Esophagus muscularis mucosa (tissue), 4 donors: ENCODE measurements around the gene RNF220. TPM values are rescaled to one million over a fixed set of nuclear protein-coding genes. Genes with fewer than 3 reads are reported as not detected.

ENCODE experiments used
- DNase-seq: peaks from one replicate; pipeline ENCODE4 v3.0.0-alpha.2; 2017; ENCODE audit errors: extremely low spot score
- H3K27ac ChIP-seq, 4 donors: fragments of 200-600 bp; sonication (generic); replicated peaks in 1 of 4; 1 replicate in 3 of 4; 2 replicates in 1 of 4; pipeline ENCODE4 v1.5.1; 2016 to 2019; ENCODE audit warnings: mild to moderate bottlenecking in 1 of 4
- H3K27me3 ChIP-seq, 4 donors: fragments of 200-600 bp; sonication (generic); one replicate each; pipeline versions ENCODE4 v1.5.1 to v1.6.0; 2016 to 2019
- H3K36me3 ChIP-seq, 4 donors: fragments of 200-600 bp; sonication (generic); one replicate each; pipeline ENCODE4 v1.5.1; 2016 to 2019
- H3K4me1 ChIP-seq, 4 donors: fragments of 200-600 bp; sonication (generic); one replicate each; pipeline ENCODE4 v1.5.1; 2016 to 2019
- H3K4me3 ChIP-seq, 4 donors: fragments of 200-600 bp; sonication (generic); 1 replicate in 2 of 4; 2 replicates in 2 of 4; pipeline ENCODE4 v1.5.1; 2016 to 2019; ENCODE audit warnings: mild to moderate bottlenecking in 4 of 4, moderate library complexity in 1 of 4
- H3K9me3 ChIP-seq, 4 donors: fragments of 200-600 bp; sonication (generic); 1 replicate in 3 of 4; 2 replicates in 1 of 4; pipeline ENCODE4 v1.5.1; 2016 to 2019
- CTCF ChIP-seq, 3 experiments: fragments of 200-600 bp in 2 of 3; fragments of 450-650 bp in 1 of 3; sonication (generic) in 2 of 3; IDR thresholded peaks; one replicate each; pipeline ENCODE4 v1.5.1; 2017 to 2019; ENCODE audit warnings: antibody characterized with exemption in 3 of 3, mild to moderate bottlenecking in 2 of 3, moderate library complexity in 1 of 3
- EP300 ChIP-seq: sonication (generic); formaldehyde crosslinking; IDR thresholded peaks from one replicate; pipeline ENCODE4 v1.6.1; 2017; ENCODE audit warnings: antibody characterized with exemption
- POLR2A ChIP-seq: fragments of 450-650 bp; IDR thresholded peaks from one replicate; pipeline ENCODE4 v1.6.1; 2017; ENCODE audit warnings: antibody characterized with exemption, moderate library complexity, mild to moderate bottlenecking, low read depth
- POLR2AphosphoS5 ChIP-seq, 2 donors: sonication (generic); formaldehyde crosslinking; IDR thresholded peaks; one replicate each; pipeline ENCODE4 v1.6.1; 2017; ENCODE audit warnings: antibody characterized with exemption in 2 of 2
- WGBS: methylation state at CpG from one replicate; pipeline ENCODE4 v1.1.5; 2018; 5-methylcytosine and 5-hydroxymethylcytosine counted together
- intact Hi-C: fragments of 100-400 bp; cut with DNase I; formaldehyde crosslinking; loops from one replicate; pipeline ENCODE4 v1.15.1; 2023
- total RNA-seq, 4 donors: library from RNA; depleted of rRNA; stranded (reverse); fragments of >200 nt; gene quantifications; one replicate each; pipeline versions ENCODE4 v1.1.0 to v1.2.1, GENCODE V29; 2016

The RNF220 gene
- total RNA-seq, 4 donors from 2014 or later: 112 to 157 (median 126) TPM

- Histone ChIP-seq H3K4me3 (peak overlapping the region in 1 of 4 donors; percentile 22), H3K9me3 (no peaks in the 10 kb centered on the region), H3K27me3 (peaks cover 0 to 16% (median 0%) of the 10 kb centered on the region in 4 donors), H3K4me1 (no peaks in the 10 kb centered on the region), H3K36me3 (no peaks in the 10 kb centered on the region), H3K27ac (no peak overlapping the region)
- intact Hi-C loops: no loop called here
- WGBS: 46% methylated on average over 16 of the region's 20 CpGs
- DNase-seq: no peak
- TF ChIP-seq POLR2A: no peak
- no peak for TF ChIP-seq POLR2AphosphoS5 (IDR thresholded peaks at IDR 0.05)
- TF ChIP-seq EP300: no peak
- TF ChIP-seq CTCF (IDR thresholded peaks at IDR 0.05): no peak
These were observed 119.8 kb downstream of the RNF220 start for GRCh38 chr1:44524655-44525500.

GRCh38 chr1:44526295-44527073 is 121.4 kb downstream of the RNF220 start:
- no peak for TF ChIP-seq POLR2A
- 94% methylated on average over 4 of the region's 4 CpGs for WGBS
- intact Hi-C loops: no loop called here

DNA sequence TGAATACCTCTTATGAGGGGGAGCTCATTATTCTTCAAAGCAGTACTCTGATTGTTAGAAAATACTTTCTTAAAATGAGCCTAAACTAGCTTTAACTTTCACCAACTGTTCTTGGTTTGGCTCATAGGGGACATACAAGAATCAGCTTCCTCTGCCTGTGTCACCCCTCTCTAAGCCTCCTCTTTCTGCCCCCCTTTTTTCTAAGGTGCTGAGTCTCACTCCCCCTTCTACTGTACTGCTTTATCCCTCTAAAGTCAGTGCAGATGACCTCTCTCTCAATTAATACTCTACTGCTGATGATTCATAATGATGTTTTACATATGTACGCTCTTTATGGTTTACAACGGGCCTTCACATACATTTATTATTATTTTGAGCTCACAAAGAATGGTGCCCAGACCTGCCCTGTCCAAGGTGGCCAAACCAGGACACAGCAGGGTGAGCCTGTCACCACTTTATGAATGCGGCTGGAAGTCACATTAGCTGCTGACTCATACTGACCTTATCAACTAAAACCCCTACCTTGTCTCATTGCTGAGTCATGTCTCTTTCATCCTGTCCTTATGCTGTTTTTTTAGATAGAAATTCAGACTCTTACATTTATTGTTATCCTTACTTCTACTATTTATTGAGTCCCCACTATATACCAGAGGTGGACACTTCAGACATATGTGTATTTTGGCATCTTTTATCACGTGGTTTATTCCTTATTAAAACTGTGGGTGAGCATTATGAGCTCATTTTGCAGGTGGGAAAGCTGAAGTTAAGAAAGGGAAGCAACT is 126.9 kb downstream of the RNF220 start:
- no peak for DNase-seq
- Histone ChIP-seq H3K27me3 (peaks cover 0 to 5% (median 0%) of the 10 kb centered on the region in 4 donors), H3K36me3 (no peaks in the 10 kb centered on the region), H3K27ac (no peak overlapping the region), H3K9me3 (no peaks in the 10 kb centered on the region), H3K4me3 (no peak overlapping the region), H3K4me1 (no peaks in the 10 kb centered on the region)
- TF ChIP-seq POLR2AphosphoS5 (IDR thresholded peaks at IDR 0.05) (no peak), POLR2A (no peak), CTCF (IDR thresholded peaks at IDR 0.05) (no peak), EP300 (no peak)
- 57% methylated on average over 4 of the region's 4 CpGs for WGBS
- intact Hi-C loops: no loop called here

More at GRCh38 chr1:44526295-44527073, 121.4 kb downstream of the RNF220 start:
- no peak for DNase-seq
- peaks cover 0 to 11% (median 0%) of the 10 kb centered on the region in 4 donors for H3K27me3 ChIP-seq
- H3K27ac ChIP-seq: no peak overlapping the region
- H3K36me3 ChIP-seq: no peaks in the 10 kb centered on the region
- no peaks in the 10 kb centered on the region for H3K9me3 ChIP-seq
- no peaks in the 10 kb centered on the region for H3K4me1 ChIP-seq
- no peak overlapping the region for H3K4me3 ChIP-seq

GRCh38 chr1:44532567-44532944 is 127.5 kb downstream of the RNF220 start:
- no peak for DNase-seq
- 84% methylated on average over 2 of the region's 3 CpGs for WGBS
- Histone ChIP-seq H3K36me3 (no peaks in the 10 kb centered on the region), H3K27ac (no peak overlapping the region), H3K9me3 (no peaks in the 10 kb centered on the region), H3K4me1 (no peaks in the 10 kb centered on the region), H3K4me3 (no peak overlapping the region), H3K27me3 (peaks cover 0 to 5% (median 0%) of the 10 kb centered on the region in 4 donors)
- intact Hi-C loops: no loop called here
- TF ChIP-seq EP300 (no peak), CTCF (IDR thresholded peaks at IDR 0.05) (no peak), POLR2AphosphoS5 (IDR thresholded peaks at IDR 0.05) (no peak), POLR2A (no peak)
